ENCODE measurements around the gene FGFRL1. TPM values are rescaled to one million over a fixed set of nuclear protein-coding genes. Genes with fewer than 3 reads are reported as not detected.
A peak's percentile ranks its signal among the peaks of the same experiment; 100 is the strongest.
"Not testable (repeated sequence)": the region's sequence is repeated elsewhere in the genome, so short reads cannot be mapped to it uniquely, and the experiment has no call there.

The FGFRL1 gene
- polyA plus RNA-seq, 1 donor: 12.6 TPM

- no peak overlapping the region for H3K4me3 ChIP-seq (ENCODE audit: low read length)
- whole genome bisulfite sequencing (ENCODE audit: insufficient coverage, low lambda C conversion rate): no CpG with 5 or more reads among the region's 9 CpGs
- H3K27ac ChIP-seq (ENCODE audit: low read length): no peak overlapping the region
- H3K27me3 ChIP-seq (ENCODE audit: control insufficient read depth, insufficient read depth, low read length): no peaks in the 10 kb centered on the region
- peaks cover 24% of the 10 kb centered on the region for H3K4me1 ChIP-seq (ENCODE audit: control insufficient read depth, insufficient read depth, low read length)
- peaks cover 18% of the 10 kb centered on the region for H3K9me3 ChIP-seq (ENCODE audit: control insufficient read depth, low read depth, low read length)
- H3K36me3 ChIP-seq (ENCODE audit: control insufficient read depth, insufficient read depth, low read length): no peaks in the 10 kb centered on the region
- DNase-seq: no peak
Observed at GRCh38 chr4:974668-975067, 36.8 kb upstream of the FGFRL1 start.

- not testable (repeated sequence) for H3K36me3 ChIP-seq (ENCODE audit: control insufficient read depth, insufficient read depth, low read length); H3K27ac ChIP-seq (ENCODE audit: low read length); H3K4me3 ChIP-seq (ENCODE audit: low read length); DNase-seq; H3K27me3 ChIP-seq (ENCODE audit: control insufficient read depth, insufficient read depth, low read length)
- peaks cover 18% of the 10 kb centered on the region for H3K9me3 ChIP-seq (ENCODE audit: control insufficient read depth, low read depth, low read length)
- H3K4me1 ChIP-seq (ENCODE audit: control insufficient read depth, insufficient read depth, low read length): peaks cover 15% of the 10 kb centered on the region
- no CpG with 5 or more reads among the region's 25 CpGs for WGBS (ENCODE audit: insufficient coverage, low lambda C conversion rate)
Observed at GRCh38 chr4:976016-976415, 35.4 kb upstream of the FGFRL1 start.

- DNase-seq: no peak
- no peaks in the 10 kb centered on the region for H3K27me3 ChIP-seq (ENCODE audit: control insufficient read depth, insufficient read depth, low read length)
- no peak overlapping the region for H3K4me3 ChIP-seq (ENCODE audit: low read length)
- peaks cover 14% of the 10 kb centered on the region for H3K9me3 ChIP-seq (ENCODE audit: control insufficient read depth, low read depth, low read length)
- H3K4me1 ChIP-seq (ENCODE audit: control insufficient read depth, insufficient read depth, low read length): no peaks in the 10 kb centered on the region
- H3K36me3 ChIP-seq (ENCODE audit: control insufficient read depth, insufficient read depth, low read length): no peaks in the 10 kb centered on the region
- H3K27ac ChIP-seq (ENCODE audit: low read length): no peak overlapping the region
- 70% methylated on average over 2 of the region's 20 CpGs for WGBS (ENCODE audit: insufficient coverage, low lambda C conversion rate)
Observed at GRCh38 chr4:978957-979701, 32.3 kb upstream of the FGFRL1 start.

- Histone ChIP-seq H3K9me3 (ENCODE audit: control insufficient read depth, low read depth, low read length) (no peaks in the 10 kb centered on the region), H3K4me3 (ENCODE audit: low read length) (no peak overlapping the region), H3K36me3 (ENCODE audit: control insufficient read depth, insufficient read depth, low read length) (no peaks in the 10 kb centered on the region), H3K27me3 (ENCODE audit: control insufficient read depth, insufficient read depth, low read length) (no peaks in the 10 kb centered on the region), H3K27ac (ENCODE audit: low read length) (no peak overlapping the region), H3K4me1 (ENCODE audit: control insufficient read depth, insufficient read depth, low read length) (peaks cover 23% of the 10 kb centered on the region)
- DNase-seq: no peak
- no CpG with 5 or more reads among the region's 17 CpGs for WGBS (ENCODE audit: insufficient coverage, low lambda C conversion rate)
Observed at GRCh38 chr4:982291-982690, 29.1 kb upstream of the FGFRL1 start.

GRCh38 chr4:982814-983213 is 28.6 kb upstream of the FGFRL1 start:
- no peak for DNase-seq
- H3K4me1 ChIP-seq (ENCODE audit: control insufficient read depth, insufficient read depth, low read length): peaks cover 28% of the 10 kb centered on the region
- WGBS (ENCODE audit: insufficient coverage, low lambda C conversion rate): no CpG with 5 or more reads among the region's 15 CpGs

GRCh38 chr4:984336-985054 is 26.9 kb upstream of the FGFRL1 start:
- H3K27me3 ChIP-seq (ENCODE audit: control insufficient read depth, insufficient read depth, low read length): no peaks in the 10 kb centered on the region
- peak overlapping the region; percentile 25 for H3K4me3 ChIP-seq (ENCODE audit: low read length)
- H3K9me3 ChIP-seq (ENCODE audit: control insufficient read depth, low read depth, low read length): peaks cover under 1% of the 10 kb centered on the region
- H3K4me1 ChIP-seq (ENCODE audit: control insufficient read depth, insufficient read depth, low read length): peaks cover 28% of the 10 kb centered on the region
- no peaks in the 10 kb centered on the region for H3K36me3 ChIP-seq (ENCODE audit: control insufficient read depth, insufficient read depth, low read length)
- no peak for DNase-seq
- H3K27ac ChIP-seq (ENCODE audit: low read length): no peak overlapping the region
- WGBS (ENCODE audit: insufficient coverage, low lambda C conversion rate): 57% methylated on average over 3 of the region's 15 CpGs

More at GRCh38 chr4:982814-983213, 28.6 kb upstream of the FGFRL1 start:
- Histone ChIP-seq H3K36me3 (ENCODE audit: control insufficient read depth, insufficient read depth, low read length) (no peaks in the 10 kb centered on the region), H3K9me3 (ENCODE audit: control insufficient read depth, low read depth, low read length) (no peaks in the 10 kb centered on the region), H3K27ac (ENCODE audit: low read length) (no peak overlapping the region), H3K27me3 (ENCODE audit: control insufficient read depth, insufficient read depth, low read length) (no peaks in the 10 kb centered on the region), H3K4me3 (ENCODE audit: low read length) (no peak overlapping the region)

GRCh38 chr4:985123-985830 is 26.1 kb upstream of the FGFRL1 start:
- DNase-seq: peak in 1 of 2 donors; percentile 70
- peak overlapping the region; percentile 25 for H3K4me3 ChIP-seq (ENCODE audit: low read length)
- WGBS (ENCODE audit: insufficient coverage, low lambda C conversion rate): 70% methylated on average over 4 of the region's 23 CpGs
- peaks cover 8% of the 10 kb centered on the region for H3K9me3 ChIP-seq (ENCODE audit: control insufficient read depth, low read depth, low read length)
- H3K36me3 ChIP-seq (ENCODE audit: control insufficient read depth, insufficient read depth, low read length): peaks cover 2% of the 10 kb centered on the region
- no peak overlapping the region for H3K27ac ChIP-seq (ENCODE audit: low read length)
- no peaks in the 10 kb centered on the region for H3K27me3 ChIP-seq (ENCODE audit: control insufficient read depth, insufficient read depth, low read length)
- peaks cover 28% of the 10 kb centered on the region for H3K4me1 ChIP-seq (ENCODE audit: control insufficient read depth, insufficient read depth, low read length)

- 100% methylated on average over 1 of the region's 14 CpGs for WGBS (ENCODE audit: insufficient coverage, low lambda C conversion rate)
- H3K36me3 ChIP-seq (ENCODE audit: control insufficient read depth, insufficient read depth, low read length): peaks cover 11% of the 10 kb centered on the region
- H3K27ac ChIP-seq (ENCODE audit: low read length): peak overlapping the region; percentile 59
- peaks cover 28% of the 10 kb centered on the region for H3K4me1 ChIP-seq (ENCODE audit: control insufficient read depth, insufficient read depth, low read length)
- DNase-seq: no peak
- H3K9me3 ChIP-seq (ENCODE audit: control insufficient read depth, low read depth, low read length): peaks cover 16% of the 10 kb centered on the region
- H3K27me3 ChIP-seq (ENCODE audit: control insufficient read depth, insufficient read depth, low read length): no peaks in the 10 kb centered on the region
- peak overlapping the region; percentile 62 for H3K4me3 ChIP-seq (ENCODE audit: low read length)
Observed at GRCh38 chr4:986428-986878, 25.0 kb upstream of the FGFRL1 start.

- DNase-seq: peak; percentile 84 to 91
- Histone ChIP-seq H3K27me3 (ENCODE audit: control insufficient read depth, insufficient read depth, low read length) (no peaks in the 10 kb centered on the region), H3K27ac (ENCODE audit: low read length) (peak within 1 kb of the TSS; percentile 59), H3K4me3 (ENCODE audit: low read length) (peak within 1 kb of the TSS; percentile 62), H3K9me3 (ENCODE audit: control insufficient read depth, low read depth, low read length) (peaks cover 20% of the 10 kb centered on the region), H3K36me3 (ENCODE audit: control insufficient read depth, insufficient read depth, low read length) (peaks cover 11% of the 10 kb centered on the region), H3K4me1 (ENCODE audit: control insufficient read depth, insufficient read depth, low read length) (peaks cover 33% of the 10 kb centered on the region)
- WGBS (ENCODE audit: insufficient coverage, low lambda C conversion rate): no CpG with 5 or more reads among the region's 69 CpGs
Observed at GRCh38 chr4:986879-987623, 24.4 kb upstream of the FGFRL1 start, which contains the start of gene IDUA. TSS of gene IDUA (plus strand) at chr4:987044. CDS start at chr4:987085, 41 bp downstream.
